T-helper 2 cell treated with Interferon-gamma antibody and Interleukin-4, amounts not matched to agents 5 μg/mL and 100 μg/mL, for 36 hours (primary cell): ENCODE measurements around the gene NPAP1.

Experiments used
- DNase-seq: peaks from one replicate; pipeline ENCODE4 v3.0.0; 2021; ENCODE audit warnings: low spot score
- H3K27ac Mint-ChIP-seq: one replicate; pipeline ENCODE4 v1.8.0; 2021; ENCODE audit warnings: mild to moderate bottlenecking, mixed read lengths
- H3K27me3 Mint-ChIP-seq: one replicate; pipeline ENCODE4 v1.8.0; 2021; ENCODE audit warnings: low read depth, mixed read lengths
- H3K36me3 Mint-ChIP-seq: one replicate; pipeline ENCODE4 v1.8.0; 2021; ENCODE audit warnings: low read depth, mixed read lengths
- H3K4me1 Mint-ChIP-seq: one replicate; pipeline ENCODE4 v1.8.0; 2021; ENCODE audit warnings: low read depth, mixed read lengths
- H3K4me3 Mint-ChIP-seq: one replicate; pipeline ENCODE4 v1.8.0; 2022; ENCODE audit warnings: mild to moderate bottlenecking, moderate library complexity, mixed read lengths
- H3K9me3 Mint-ChIP-seq: one replicate; pipeline ENCODE4 v1.8.0; 2021; ENCODE audit warnings: mixed read lengths

NPAP1 gene

DNA sequence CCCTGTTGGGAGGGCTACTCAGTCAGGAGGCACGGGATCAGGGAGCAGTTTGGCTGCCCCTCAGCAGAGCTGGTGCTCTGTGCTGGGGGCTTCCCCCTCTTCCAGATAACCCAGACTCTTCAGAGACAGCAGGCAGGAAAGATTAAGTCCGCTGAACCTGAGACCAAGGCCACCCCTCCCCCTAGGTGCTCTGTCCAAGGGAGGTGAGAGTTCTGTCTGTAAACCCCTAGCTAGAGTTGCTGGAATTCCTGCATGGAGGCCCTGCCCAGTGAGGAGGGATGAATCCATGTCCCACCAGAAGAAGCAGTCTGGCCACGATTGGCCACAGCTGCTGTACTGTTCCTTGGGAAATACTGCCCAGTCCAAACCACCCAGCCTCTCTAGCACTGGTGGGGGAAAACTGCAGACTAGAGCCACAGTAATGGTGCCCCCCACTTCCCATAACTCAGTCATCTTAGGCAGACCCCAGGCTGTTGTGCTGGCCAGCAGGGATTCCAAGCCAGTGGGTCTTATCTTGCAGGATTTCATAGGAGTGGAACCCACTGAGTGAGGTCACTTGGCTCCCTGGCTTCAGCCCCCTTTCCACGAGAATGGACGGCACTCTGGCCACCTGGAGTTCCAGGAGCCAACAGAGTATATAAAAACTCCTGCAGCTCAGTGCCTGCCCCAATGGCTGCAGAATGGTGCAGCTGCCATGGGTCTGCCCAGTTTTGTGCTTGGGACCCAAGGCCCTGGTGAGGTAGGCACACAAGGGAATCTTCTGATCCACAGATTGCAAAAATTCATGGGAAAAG lies 42.9 kb downstream of the NPAP1 start:
- Mint-ChIP-seq H3K36me3 (no peaks in the 10 kb centered on the region), H3K9me3 (peaks cover 51% of the 10 kb centered on the region)

DNA sequence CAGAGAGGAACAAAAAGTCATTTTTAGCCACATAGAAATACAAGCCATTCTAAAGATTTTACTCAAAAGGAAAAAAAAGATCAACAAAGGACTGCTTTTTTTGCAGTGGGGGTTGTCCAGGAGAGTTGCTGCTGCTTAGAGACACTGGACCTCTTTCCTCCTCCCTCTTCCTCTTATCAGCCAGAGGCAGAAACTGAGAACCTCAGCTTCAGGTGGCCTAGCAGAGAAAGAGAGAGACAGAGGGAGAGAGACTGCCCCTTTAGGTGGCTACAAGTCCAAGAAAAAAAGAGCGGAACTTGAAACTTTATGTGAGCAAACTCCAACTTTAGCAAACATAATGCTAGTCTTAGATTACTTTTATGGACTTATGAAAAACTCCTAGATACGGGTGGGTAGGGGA lies 54.2 kb downstream of the NPAP1 start:
- Mint-ChIP-seq H3K4me3 (no peak overlapping the region), H3K27me3 (no peaks in the 10 kb centered on the region), H3K27ac (no peak overlapping the region), H3K36me3 (no peaks in the 10 kb centered on the region), H3K9me3 (peaks cover 38% of the 10 kb centered on the region), H3K4me1 (no peaks in the 10 kb centered on the region)
- no peak for DNase-seq

More for the DNA sequence above, 42.9 kb downstream of the NPAP1 start:
- Mint-ChIP-seq H3K27me3 (no peaks in the 10 kb centered on the region), H3K4me3 (no peak overlapping the region), H3K4me1 (no peaks in the 10 kb centered on the region), H3K27ac (no peak overlapping the region)
- no peak for DNase-seq
